AG04450 (cell line): ENCODE results near the gene NSMCE3. TPM values are rescaled to one million over a fixed set of nuclear protein-coding genes. Genes with fewer than 3 reads are reported as not detected.

Experiments
- CTCF ChIA-PET: fragments of 300-600, 350-600 bp; formaldehyde crosslinking; extraction: SDS; loops from one replicate; lab custom pipeline; 2022; ENCODE audit warnings: antibody characterized with exemption, inconsistent platforms; lab: Charles Lee
- POLR2A ChIA-PET: fragments of 350-600 bp; formaldehyde crosslinking; extraction: SDS; loops from one replicate; lab custom pipeline; 2021; ENCODE audit warnings: antibody characterized with exemption, inconsistent platforms; lab: Yijun Ruan, JAX
- DNase-seq: peaks from one replicate; pipeline ENCODE4 v3.0.0-alpha.2; 2011; ENCODE audit warnings: low read depth, low spot score
- H3K27ac ChIP-seq: one replicate; pipeline ENCODE4 v1.5.1; 2012; ENCODE audit warnings: low read depth, low read length, control low read depth
- H3K27me3 ChIP-seq: one replicate; pipeline ENCODE4 v1.6.0; 2012; ENCODE audit warnings: low read length; ENCODE audit not compliant: control insufficient read depth, insufficient read depth
- H3K4me3 ChIP-seq: 2 replicates; pipeline ENCODE4 v1.5.1; 2011; ENCODE audit warnings: mild to moderate bottlenecking, low read depth, low read length, control low read depth
- H3K9me3 ChIP-seq: 2 replicates; pipeline ENCODE4 v1.5.1; 2012; ENCODE audit warnings: low read length; ENCODE audit not compliant: control insufficient read depth, insufficient read depth
- polyA plus RNA-seq: library from polyadenylated mRNA; depleted of rRNA; stranded (reverse); fragments of >200 nt; gene quantifications from 2 replicates; pipeline ENCODE4 v1.2.3, GENCODE V29; 2011
- small RNA-seq: library from RNA; depleted of rRNA; stranded (forward); fragments of <200 nt; gene quantifications from one replicate; pipeline ENCODE3, GENCODE V24; 2012; ENCODE audit warnings: low read depth; ENCODE audit not compliant: insufficient read length
- TF ChIP-seq, protein P1 (sequence below): IDR thresholded peaks from 2 replicates; pipeline ENCODE4 v1.5.1; 2011; ENCODE audit warnings: low read depth, low read length, control low read depth, inconsistent platforms

Gene NSMCE3
- polyA plus RNA-seq, 1 experiment, result 8.5 TPM

DNA sequence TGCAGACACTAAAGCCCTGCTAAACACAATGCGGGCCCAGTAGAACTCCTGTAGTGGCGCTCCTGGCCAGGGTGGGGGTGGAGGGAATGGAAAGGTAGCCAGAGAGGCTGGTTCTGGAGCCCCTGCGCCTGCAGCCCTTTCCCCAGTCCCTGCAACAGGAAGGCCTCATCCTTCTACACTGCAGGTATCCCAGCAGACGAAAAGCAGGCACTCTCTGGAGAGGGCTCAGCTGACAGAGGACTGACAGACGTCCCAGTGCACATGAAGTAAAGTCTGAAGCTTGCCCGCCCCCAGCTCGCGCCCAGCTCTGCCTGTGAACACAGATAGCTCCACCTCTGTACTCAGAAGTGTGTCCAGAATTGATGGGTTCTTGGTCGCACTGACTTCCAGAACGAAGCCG, 46.0 kb downstream of the NSMCE3 start:
- peaks cover 7% of the 10 kb centered on the region for H3K9me3 ChIP-seq
- H3K27ac ChIP-seq, result no peak overlapping the region
- TF ChIP-seq, protein P1, sequence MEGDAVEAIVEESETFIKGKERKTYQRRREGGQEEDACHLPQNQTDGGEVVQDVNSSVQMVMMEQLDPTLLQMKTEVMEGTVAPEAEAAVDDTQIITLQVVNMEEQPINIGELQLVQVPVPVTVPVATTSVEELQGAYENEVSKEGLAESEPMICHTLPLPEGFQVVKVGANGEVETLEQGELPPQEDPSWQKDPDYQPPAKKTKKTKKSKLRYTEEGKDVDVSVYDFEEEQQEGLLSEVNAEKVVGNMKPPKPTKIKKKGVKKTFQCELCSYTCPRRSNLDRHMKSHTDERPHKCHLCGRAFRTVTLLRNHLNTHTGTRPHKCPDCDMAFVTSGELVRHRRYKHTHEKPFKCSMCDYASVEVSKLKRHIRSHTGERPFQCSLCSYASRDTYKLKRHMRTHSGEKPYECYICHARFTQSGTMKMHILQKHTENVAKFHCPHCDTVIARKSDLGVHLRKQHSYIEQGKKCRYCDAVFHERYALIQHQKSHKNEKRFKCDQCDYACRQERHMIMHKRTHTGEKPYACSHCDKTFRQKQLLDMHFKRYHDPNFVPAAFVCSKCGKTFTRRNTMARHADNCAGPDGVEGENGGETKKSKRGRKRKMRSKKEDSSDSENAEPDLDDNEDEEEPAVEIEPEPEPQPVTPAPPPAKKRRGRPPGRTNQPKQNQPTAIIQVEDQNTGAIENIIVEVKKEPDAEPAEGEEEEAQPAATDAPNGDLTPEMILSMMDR, result no peak
- H3K27me3 ChIP-seq, result no peaks in the 10 kb centered on the region
- DNase-seq, result no peak
- no peak overlapping the region for H3K4me3 ChIP-seq
- POLR2A ChIA-PET, result no interaction called here
- CTCF ChIA-PET, result no interaction called here

DNA sequence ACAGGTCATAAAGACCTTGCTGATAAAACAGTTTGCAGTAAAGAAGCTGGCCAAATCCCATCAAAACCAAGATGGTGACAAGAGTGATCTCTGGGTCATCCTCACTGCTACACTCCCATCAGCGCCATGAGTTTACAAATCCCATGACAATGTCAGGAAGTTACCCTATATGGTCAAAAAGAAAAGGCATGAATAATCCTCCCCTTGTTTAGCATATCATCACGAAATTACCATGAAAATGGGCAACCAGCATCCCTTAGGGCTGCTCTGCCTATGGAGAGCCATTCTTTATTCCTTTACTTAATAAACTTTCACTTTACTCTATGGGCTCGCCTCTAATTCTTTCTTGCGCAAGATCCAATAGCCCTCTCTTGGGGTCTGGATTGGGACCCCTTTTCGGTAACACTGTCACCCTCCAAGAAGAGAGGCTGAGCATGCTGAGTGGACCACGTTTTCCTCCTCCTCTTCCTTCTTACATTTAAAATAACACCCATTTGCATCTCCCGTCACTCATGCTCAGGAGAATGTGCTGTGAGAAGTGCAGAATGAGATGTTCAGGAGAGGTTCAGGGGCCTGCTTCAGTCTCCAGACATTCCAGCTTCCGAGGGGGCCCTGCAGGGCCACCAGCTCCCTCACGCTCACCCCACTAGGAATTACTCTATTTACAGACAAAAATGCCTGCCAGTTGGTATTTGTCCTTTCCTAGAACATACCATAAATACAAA, 47.3 kb downstream of the NSMCE3 start:
- TF ChIP-seq, protein P1, result no peak
- no peak for DNase-seq
- CTCF ChIA-PET, result no interaction called here
- POLR2A ChIA-PET, result no interaction called here
- H3K27me3 ChIP-seq, result peaks cover 2% of the 10 kb centered on the region
- H3K27ac ChIP-seq, result no peak overlapping the region
- no peak overlapping the region for H3K4me3 ChIP-seq
- H3K9me3 ChIP-seq, result peaks cover 7% of the 10 kb centered on the region

DNA sequence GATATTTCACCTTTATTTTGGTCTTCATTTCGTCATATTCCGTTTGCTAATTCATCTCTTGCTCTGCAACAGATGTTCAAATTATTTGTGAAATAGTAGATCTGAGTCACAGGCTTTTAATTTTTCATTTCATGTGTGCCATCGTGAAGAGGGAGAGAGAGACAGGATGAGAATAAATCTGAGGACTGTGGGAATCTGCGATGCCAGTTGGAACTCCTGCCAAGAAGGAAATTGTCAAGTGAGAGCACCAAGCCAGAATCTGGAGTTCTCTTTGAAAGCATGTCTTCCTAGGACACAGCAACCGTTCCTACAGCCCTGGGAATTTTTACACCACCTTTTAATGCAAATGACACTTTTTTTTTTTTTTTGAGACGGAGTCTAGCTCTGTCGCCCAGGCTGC, 48.8 kb downstream of the NSMCE3 start:
- TF ChIP-seq, protein P1, result no peak
- ChIA-PET POLR2A (no interaction called here), CTCF (no interaction called here)
- Histone ChIP-seq H3K9me3 (peaks cover 7% of the 10 kb centered on the region), H3K4me3 (no peak overlapping the region), H3K27me3 (peaks cover 2% of the 10 kb centered on the region), H3K27ac (no peak overlapping the region)
- DNase-seq, result no peak

DNA sequence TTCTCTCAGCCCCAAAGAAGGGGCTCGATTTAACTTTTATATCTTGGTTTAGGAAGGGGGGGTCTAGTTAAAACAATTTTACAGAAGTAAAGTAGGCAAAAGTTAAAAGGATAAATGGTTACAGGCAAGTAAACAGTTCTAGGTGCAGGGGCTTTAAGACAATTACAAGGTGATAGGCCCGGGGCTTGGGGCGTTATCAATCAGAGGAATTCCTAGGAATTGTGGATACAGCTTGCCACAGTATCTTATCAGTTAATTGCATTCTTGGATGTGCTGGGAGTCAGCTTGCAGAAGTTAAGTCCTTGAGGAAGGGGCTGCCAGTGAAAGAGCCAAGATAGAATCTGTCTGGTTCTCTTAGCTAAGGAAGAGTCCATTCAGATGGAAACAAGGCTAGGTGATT, 52.7 kb downstream of the NSMCE3 start:
- DNase-seq, result no peak
- POLR2A ChIA-PET, result no interaction called here
- Histone ChIP-seq H3K27ac (no peak overlapping the region), H3K27me3 (peaks cover 2% of the 10 kb centered on the region), H3K4me3 (no peak overlapping the region), H3K9me3 (no peaks in the 10 kb centered on the region)
- TF ChIP-seq, protein P1, result no peak
- CTCF ChIA-PET, result no interaction called here

Small RNA genes within 50 kb of the gene (small RNA-seq; reads per million reads assigned to genes)
- gene RF00201, result not detected
